Natural killer cell treated with Interleukin-12 subunit alpha and Interleukin-12 subunit beta and Interleukin-15 and Interleukin-18, amount 100 ng/mL, for 72 hours (primary cell): Measurements from ENCODE around the gene CDK11B. TPM values are rescaled to one million over a fixed set of nuclear protein-coding genes. Genes with fewer than 3 reads are reported as not detected.

ENCODE experiments used
- ATAC-seq, 2 donors: fragments of 150-1000 bp; cut with Tn5 transposase in 1 of 2; sonication (Bioruptor Pico), chemical (Tn5 transposase) in 1 of 2; 2 replicates each; pipeline ENCODE4 v1.10.0; 2021
- DNase-seq: peaks from one replicate; pipeline ENCODE4 v3.0.0; 2022; ENCODE audit warnings: low spot score
- H3K27ac Mint-ChIP-seq, 2 donors: 1 replicate in 1 of 2; 2 replicates in 1 of 2; pipeline ENCODE4 v1.8.0; 2022; ENCODE audit warnings: mixed read lengths in 2 of 2, mild to moderate bottlenecking in 1 of 2, moderate library complexity in 1 of 2
- H3K27me3 Mint-ChIP-seq, 2 donors: 1 replicate in 1 of 2; 2 replicates in 1 of 2; pipeline ENCODE4 v1.8.0; 2022; ENCODE audit warnings: mixed read lengths in 2 of 2
- H3K36me3 Mint-ChIP-seq: one replicate; pipeline ENCODE4 v1.8.0; 2022; ENCODE audit warnings: mixed read lengths
- H3K4me1 Mint-ChIP-seq, 2 donors: 1 replicate in 1 of 2; 2 replicates in 1 of 2; pipeline ENCODE4 v1.8.0; 2022; ENCODE audit warnings: low read depth in 2 of 2, mixed read lengths in 2 of 2, mild to moderate bottlenecking in 1 of 2
- H3K4me3 Mint-ChIP-seq: one replicate; pipeline ENCODE4 v1.8.0; 2022; ENCODE audit warnings: mixed read lengths
- H3K9me3 Mint-ChIP-seq: 2 replicates; pipeline ENCODE4 v1.8.0; 2022; ENCODE audit warnings: mixed read lengths
- total RNA-seq, 2 donors: library from RNA; stranded (reverse); gene quantifications; one replicate each; pipeline ENCODE4 v1.2.3, GENCODE V29; 2022

Gene CDK11B
- total RNA-seq, 2 donors from 2014 or later, result 37.2 to 51.7 TPM

GRCh38 chr1:1623631-1624442, 35.0 kb downstream of the CDK11B start:
- DNase-seq (no peak), ATAC-seq (no peak)
- H3K4me1 Mint-ChIP-seq, result peaks cover 6 to 12% of the 10 kb centered on the region in 2 donors
- H3K36me3 Mint-ChIP-seq, result no peaks in the 10 kb centered on the region
- H3K27me3 Mint-ChIP-seq, result no peaks in the 10 kb centered on the region
- no peak overlapping the region for H3K4me3 Mint-ChIP-seq
- H3K27ac Mint-ChIP-seq, result no peak overlapping the region
- no peaks in the 10 kb centered on the region for H3K9me3 Mint-ChIP-seq

- Mint-ChIP-seq H3K4me3 (no peak overlapping the region), H3K9me3 (no peaks in the 10 kb centered on the region), H3K27me3 (no peaks in the 10 kb centered on the region), H3K27ac (no peak overlapping the region), H3K36me3 (no peaks in the 10 kb centered on the region), H3K4me1 (peaks cover 6 to 12% of the 10 kb centered on the region in 2 donors)
- DNase-seq (no peak), ATAC-seq (no peak)
Measured at GRCh38 chr1:1623181-1623630, 35.6 kb downstream of the CDK11B start.

- Mint-ChIP-seq H3K36me3 (no peaks in the 10 kb centered on the region), H3K4me1 (peaks cover 6 to 12% of the 10 kb centered on the region in 2 donors), H3K27ac (peak overlapping the region in 1 of 2 donors; percentile 56), H3K4me3 (no peak overlapping the region), H3K27me3 (no peaks in the 10 kb centered on the region), H3K9me3 (no peaks in the 10 kb centered on the region)
- no peak for DNase-seq
- ATAC-seq, result no peak
Measured at GRCh38 chr1:1622788-1623094, 36.1 kb downstream of the CDK11B start.

- Mint-ChIP-seq H3K9me3 (no peaks in the 10 kb centered on the region), H3K36me3 (no peaks in the 10 kb centered on the region), H3K4me1 (peaks cover 10 to 17% of the 10 kb centered on the region in 2 donors), H3K27ac (peak overlapping the region in 1 of 2 donors; percentile 56), H3K27me3 (no peaks in the 10 kb centered on the region), H3K4me3 (no peak overlapping the region)
- ATAC-seq (no peak), DNase-seq (no peak)
Measured at GRCh38 chr1:1622010-1622787, 36.6 kb downstream of the CDK11B start.

- Mint-ChIP-seq H3K4me1 (peaks cover 13 to 20% of the 10 kb centered on the region in 2 donors), H3K27ac (no peak overlapping the region), H3K27me3 (no peaks in the 10 kb centered on the region), H3K9me3 (no peaks in the 10 kb centered on the region), H3K36me3 (no peaks in the 10 kb centered on the region), H3K4me3 (no peak overlapping the region)
- DNase-seq, result peak; percentile 57
- no peak for ATAC-seq
Measured at GRCh38 chr1:1621173-1622009, 37.4 kb downstream of the CDK11B start.

- H3K4me3 Mint-ChIP-seq, result no peak overlapping the region
- H3K27me3 Mint-ChIP-seq, result no peaks in the 10 kb centered on the region
- ATAC-seq, result no peak
- H3K27ac Mint-ChIP-seq, result no peak overlapping the region
- no peaks in the 10 kb centered on the region for H3K36me3 Mint-ChIP-seq
- peaks cover 13 to 18% of the 10 kb centered on the region in 2 donors for H3K4me1 Mint-ChIP-seq
- H3K9me3 Mint-ChIP-seq, result no peaks in the 10 kb centered on the region
- no peak for DNase-seq
Measured at GRCh38 chr1:1620433-1621139, 38.2 kb downstream of the CDK11B start.

- no peaks in the 10 kb centered on the region for H3K27me3 Mint-ChIP-seq
- ATAC-seq (no peak), DNase-seq (peak; percentile 57)
- no peaks in the 10 kb centered on the region for H3K9me3 Mint-ChIP-seq
- no peak overlapping the region for H3K27ac Mint-ChIP-seq
- no peaks in the 10 kb centered on the region for H3K36me3 Mint-ChIP-seq
- H3K4me3 Mint-ChIP-seq, result no peak overlapping the region
- H3K4me1 Mint-ChIP-seq, result peaks cover 14 to 18% of the 10 kb centered on the region in 2 donors
Measured at GRCh38 chr1:1619917-1620361, 38.9 kb downstream of the CDK11B start.

GRCh38 chr1:1618396-1619068, 40.3 kb downstream of the CDK11B start:
- ATAC-seq, result no peak
- H3K4me3 Mint-ChIP-seq, result no peak overlapping the region

GRCh38 chr1:1617925-1618324, 40.9 kb downstream of the CDK11B start:
- no peaks in the 10 kb centered on the region for H3K36me3 Mint-ChIP-seq
- H3K4me3 Mint-ChIP-seq, result no peak overlapping the region
- H3K27me3 Mint-ChIP-seq, result no peaks in the 10 kb centered on the region
- no peak overlapping the region for H3K27ac Mint-ChIP-seq
- ATAC-seq, result no peak
- peaks cover 30 to 33% of the 10 kb centered on the region in 2 donors for H3K4me1 Mint-ChIP-seq
- DNase-seq, result peak; percentile 53
- no peaks in the 10 kb centered on the region for H3K9me3 Mint-ChIP-seq

More at GRCh38 chr1:1618396-1619068, 40.3 kb downstream of the CDK11B start:
- Mint-ChIP-seq H3K9me3 (no peaks in the 10 kb centered on the region), H3K27ac (no peak overlapping the region), H3K36me3 (no peaks in the 10 kb centered on the region), H3K27me3 (no peaks in the 10 kb centered on the region), H3K4me1 (peaks cover 27 to 32% of the 10 kb centered on the region in 2 donors)
- DNase-seq, result no peak

GRCh38 chr1:1617516-1617915, 41.3 kb downstream of the CDK11B start:
- Mint-ChIP-seq H3K27me3 (no peaks in the 10 kb centered on the region), H3K9me3 (no peaks in the 10 kb centered on the region), H3K4me3 (peak overlapping the region; percentile 77), H3K4me1 (peaks cover 26 to 30% of the 10 kb centered on the region in 2 donors), H3K36me3 (no peaks in the 10 kb centered on the region), H3K27ac (peak overlapping the region; percentile 22 to 69)
- ATAC-seq (no peak), DNase-seq (no peak)

- ATAC-seq (no peak), DNase-seq (peak; percentile 54)
- Mint-ChIP-seq H3K36me3 (no peaks in the 10 kb centered on the region), H3K27me3 (no peaks in the 10 kb centered on the region), H3K4me3 (peak overlapping the region; percentile 77), H3K9me3 (no peaks in the 10 kb centered on the region), H3K27ac (peak overlapping the region; percentile 22 to 69), H3K4me1 (peaks cover 23 to 24% of the 10 kb centered on the region in 2 donors)
Measured at GRCh38 chr1:1616838-1617237, 42.0 kb downstream of the CDK11B start.

- Mint-ChIP-seq H3K27ac (peak overlapping the region in 1 of 2 donors; percentile 22), H3K4me3 (peak overlapping the region; percentile 77), H3K4me1 (peaks cover 23 to 24% of the 10 kb centered on the region in 2 donors), H3K27me3 (no peaks in the 10 kb centered on the region), H3K36me3 (no peaks in the 10 kb centered on the region), H3K9me3 (no peaks in the 10 kb centered on the region)
- ATAC-seq (peak; percentile 7 to 23), DNase-seq (peak; percentile 63)
Measured at GRCh38 chr1:1616045-1616790, 42.6 kb downstream of the CDK11B start.
